H9 (cell line): Measurements from ENCODE around the gene UQCR11. TPM values are rescaled to one million over a fixed set of nuclear protein-coding genes. Genes with fewer than 3 reads are reported as not detected.

Experiments used
- DNase-seq: peaks from one replicate; pipeline ENCODE4 v3.0.0-alpha.2; 2017
- H2AFZ ChIP-seq: one replicate; pipeline ENCODE4 v1.6.1; 2013; ENCODE audit warnings: mild to moderate bottlenecking, low read length, control low read depth, moderate library complexity
- H2AK5ac ChIP-seq: 2 replicates; pipeline ENCODE4 v1.6.1; 2013; ENCODE audit warnings: low read length, control low read depth, mixed read lengths; ENCODE audit not compliant: insufficient read length
- H2BK120ac ChIP-seq: one replicate; pipeline ENCODE4 v1.6.1; 2013; ENCODE audit warnings: low read depth, mild to moderate bottlenecking, low read length, control low read depth, inconsistent platforms; ENCODE audit not compliant: poor library complexity, severe bottlenecking
- H2BK12ac ChIP-seq: 2 replicates; pipeline ENCODE4 v1.6.1; 2013; ENCODE audit warnings: low read length, control low read depth, mixed read lengths, low read depth; ENCODE audit not compliant: insufficient read length
- H2BK15ac ChIP-seq: 2 replicates; pipeline ENCODE4 v1.6.1; 2013; ENCODE audit warnings: low read depth, low read length, control low read depth
- H2BK20ac ChIP-seq: one replicate; pipeline ENCODE4 v1.6.1; 2013; ENCODE audit warnings: low read depth, mild to moderate bottlenecking, low read length, control low read depth, inconsistent platforms; ENCODE audit not compliant: poor library complexity, severe bottlenecking
- H2BK5ac ChIP-seq: 2 replicates; pipeline ENCODE4 v1.6.1; 2013; ENCODE audit warnings: low read length, control low read depth, mixed read lengths; ENCODE audit not compliant: insufficient read length
- H3K14ac ChIP-seq: 2 replicates; pipeline ENCODE4 v1.6.1; 2013; ENCODE audit warnings: low read length, control low read depth; ENCODE audit not compliant: insufficient read depth
- H3K18ac ChIP-seq: 2 replicates; pipeline ENCODE4 v1.6.1; 2013; ENCODE audit warnings: low read depth, mild to moderate bottlenecking, mixed read lengths, low read length, control low read depth; ENCODE audit not compliant: insufficient read length
- H3K23ac ChIP-seq: 2 replicates; pipeline ENCODE4 v1.6.1; 2013; ENCODE audit warnings: low read length, control low read depth, mixed read lengths, low read depth; ENCODE audit not compliant: insufficient read length
- H3K23me2 ChIP-seq: 2 replicates; pipeline ENCODE4 v1.6.1; 2013; ENCODE audit warnings: low read depth, mild to moderate bottlenecking, mixed read lengths, low read length, control low read depth; ENCODE audit not compliant: insufficient read length, poor library complexity, severe bottlenecking
- H3K27ac ChIP-seq: 2 replicates; pipeline ENCODE4 v1.5.1; 2013; ENCODE audit warnings: low read length, control low read depth, mixed read lengths, low read depth; ENCODE audit not compliant: insufficient read length
- H3K27me3 ChIP-seq: 2 replicates; pipeline ENCODE4 v1.6.1; 2013; ENCODE audit warnings: low read length, control low read depth, inconsistent platforms; ENCODE audit not compliant: insufficient read depth
- H3K4ac ChIP-seq: 2 replicates; pipeline ENCODE4 v1.6.1; 2013; ENCODE audit warnings: low read depth, mild to moderate bottlenecking, control low read depth, inconsistent platforms, low read length, moderate library complexity
- H3K4me1 ChIP-seq: 2 replicates; pipeline ENCODE4 v1.6.1; 2013; ENCODE audit warnings: low read length, control low read depth, inconsistent platforms; ENCODE audit not compliant: insufficient read depth
- H3K4me2 ChIP-seq: 2 replicates; pipeline ENCODE4 v1.6.1; 2013; ENCODE audit warnings: low read length, control low read depth, mixed read lengths; ENCODE audit not compliant: insufficient read length, insufficient read depth
- H3K56ac ChIP-seq: 2 replicates; pipeline ENCODE4 v1.6.1; 2013; ENCODE audit warnings: low read depth, mild to moderate bottlenecking, mixed read lengths, low read length, control low read depth; ENCODE audit not compliant: insufficient read length
- H3K79me1 ChIP-seq: 2 replicates; pipeline ENCODE4 v1.6.1; 2013; ENCODE audit warnings: low read depth, mild to moderate bottlenecking, moderate library complexity, low read length, control low read depth, inconsistent platforms; ENCODE audit not compliant: insufficient read depth, poor library complexity, severe bottlenecking
- H3K79me2 ChIP-seq: 2 replicates; pipeline ENCODE4 v1.6.1; 2013; ENCODE audit warnings: low read length, control low read depth, inconsistent platforms; ENCODE audit not compliant: insufficient read depth
- H3K9ac ChIP-seq: 2 replicates; pipeline ENCODE4 v1.6.1; 2013; ENCODE audit warnings: low read length, control low read depth, mixed read lengths; ENCODE audit not compliant: insufficient read length; ENCODE audit errors: extremely low read depth
- H3K9me3 ChIP-seq: one replicate; pipeline ENCODE4 v1.6.1; 2013; ENCODE audit warnings: low read depth, low read length, inconsistent platforms; ENCODE audit not compliant: control insufficient read depth
- H3T11ph ChIP-seq: one replicate; pipeline ENCODE4 v1.6.1; 2013; ENCODE audit warnings: mild to moderate bottlenecking, low read length, control low read depth, inconsistent platforms
- H4K20me1 ChIP-seq: one replicate; pipeline ENCODE4 v1.6.1; 2013; ENCODE audit not compliant: control insufficient read depth, insufficient read length, insufficient read depth
- H4K5ac ChIP-seq: 2 replicates; pipeline ENCODE4 v1.6.1; 2013; ENCODE audit warnings: low read depth, mild to moderate bottlenecking, mixed read lengths, low read length, control low read depth; ENCODE audit not compliant: insufficient read length
- H4K8ac ChIP-seq: replicated peaks from 2 replicates; pipeline ENCODE4 v1.6.1; 2013; ENCODE audit warnings: low read length, control low read depth, mixed read lengths, low read depth; ENCODE audit not compliant: insufficient read length
- H4K91ac ChIP-seq: 2 replicates; pipeline ENCODE4 v1.6.1; 2013; ENCODE audit warnings: low read depth, mild to moderate bottlenecking, moderate library complexity, mixed read lengths, low read length, control low read depth; ENCODE audit not compliant: insufficient read length
- H3K27ac Mint-ChIP-seq, 3 experiments: 2 replicates in 2 of 3; 3 replicates in 1 of 3; pipeline ENCODE4 v1.8.0; 2020 to 2021; ENCODE audit warnings: mixed read lengths in 3 of 3, mild to moderate bottlenecking in 1 of 3, moderate library complexity in 1 of 3
- H3K27me3 Mint-ChIP-seq: 2 replicates; pipeline ENCODE4 v1.8.0; 2021; ENCODE audit warnings: low read depth, mild to moderate bottlenecking, moderate library complexity, mixed read lengths
- H3K36me3 Mint-ChIP-seq, 3 experiments: 2 replicates in 2 of 3; 3 replicates in 1 of 3; pipeline ENCODE4 v1.8.0; 2020 to 2021; ENCODE audit warnings: low read depth in 3 of 3, mixed read lengths in 3 of 3; ENCODE audit not compliant: insufficient read depth in 1 of 3
- H3K4me1 Mint-ChIP-seq, 2 experiments: 2 replicates each; pipeline ENCODE4 v1.8.0; 2020; ENCODE audit warnings: mixed read lengths in 2 of 2
- H3K4me3 Mint-ChIP-seq, 2 experiments: 2 replicates in 1 of 2; 3 replicates in 1 of 2; pipeline ENCODE4 v1.8.0; 2020 to 2021; ENCODE audit warnings: mild to moderate bottlenecking in 2 of 2, mixed read lengths in 2 of 2, moderate library complexity in 1 of 2
- H3K9me3 Mint-ChIP-seq, 2 experiments: 2 replicates in 1 of 2; 3 replicates in 1 of 2; pipeline ENCODE4 v1.8.0; 2020; ENCODE audit warnings: mild to moderate bottlenecking in 2 of 2, mixed read lengths in 2 of 2, moderate library complexity in 1 of 2
- CTCF ChIP-seq: fragments of 200-600 bp; sonication (generic); conservative IDR thresholded peaks from 3 replicates; pipeline ENCODE4 v1.8.0; 2021; ENCODE audit warnings: antibody characterized with exemption, mild to moderate bottlenecking
- WGBS: extraction: QIAGEN DNeasy Blood & Tissue Kit; methylation state at CpG from one replicate; pipeline ENCODE4 v1.1.7; 2013; ENCODE audit warnings: missing lambda C conversion rate, low lambda C conversion rate, mixed read lengths; ENCODE audit not compliant: insufficient read length; ENCODE audit errors: extremely low coverage; 5-methylcytosine and 5-hydroxymethylcytosine counted together
- total RNA-seq: library from RNA; stranded (reverse); gene quantifications from 2 replicates; pipeline ENCODE4 v1.2.1, GENCODE V29; 2021

Gene UQCR11
- total RNA-seq, 1 experiment from 2014 or later, result 174 TPM

GRCh38 chr19:1612114-1613086 is 7.1 kb upstream of the UQCR11 start:
- H3K4me2 ChIP-seq, result no peak overlapping the region
- no peak overlapping the region for H2BK120ac ChIP-seq
- no peaks in the 10 kb centered on the region for H3K27me3 ChIP-seq
- H3K79me1 ChIP-seq, result no peaks in the 10 kb centered on the region
- no peak overlapping the region for H2BK12ac ChIP-seq
- H3K23ac ChIP-seq, result no peak overlapping the region
- H2AK5ac ChIP-seq, result no peak overlapping the region
- Mint-ChIP-seq H3K27ac (no peak overlapping the region; a peak in 1 of 7 replicates), H3K27me3 (no peaks in the 10 kb centered on the region), H3K4me3 (no peak overlapping the region), H3K36me3 (peaks cover 42 to 74% (median 69%) of the 10 kb centered on the region in 3 experiments; a peak in 6 of 7 replicates), H3K9me3 (no peaks in the 10 kb centered on the region), H3K4me1 (peaks cover 0 to 5% of the 10 kb centered on the region in 2 experiments; a peak in 2 of 4 replicates)
- no CpG with 5 or more reads among the region's 39 CpGs for WGBS
- no peak overlapping the region for H2BK15ac ChIP-seq
- H4K91ac ChIP-seq, result no peak overlapping the region
- H2BK5ac ChIP-seq, result no peak overlapping the region
- no peak for DNase-seq
- H4K20me1 ChIP-seq, result no peaks in the 10 kb centered on the region
- H3T11ph ChIP-seq, result no peak overlapping the region
- H4K8ac ChIP-seq, result no peak overlapping the region
- TF ChIP-seq CTCF, result no peak
- no peaks in the 10 kb centered on the region for H3K23me2 ChIP-seq
- no peak overlapping the region for H2BK20ac ChIP-seq
- no peak overlapping the region for H2AFZ ChIP-seq
- no peak overlapping the region for H3K9ac ChIP-seq
- H4K5ac ChIP-seq, result no peak overlapping the region
- no peaks in the 10 kb centered on the region for H3K79me2 ChIP-seq
- H3K18ac ChIP-seq, result no peak overlapping the region
- no peak overlapping the region for H3K4ac ChIP-seq
- no peak overlapping the region for H3K56ac ChIP-seq
- no peak overlapping the region for H3K14ac ChIP-seq
- no peaks in the 10 kb centered on the region for H3K9me3 ChIP-seq
- H3K4me1 ChIP-seq, result no peaks in the 10 kb centered on the region
- H3K27ac ChIP-seq, result no peak overlapping the region
